ENCODE data around the gene LYRM4.

LYRM4 gene

DNA sequence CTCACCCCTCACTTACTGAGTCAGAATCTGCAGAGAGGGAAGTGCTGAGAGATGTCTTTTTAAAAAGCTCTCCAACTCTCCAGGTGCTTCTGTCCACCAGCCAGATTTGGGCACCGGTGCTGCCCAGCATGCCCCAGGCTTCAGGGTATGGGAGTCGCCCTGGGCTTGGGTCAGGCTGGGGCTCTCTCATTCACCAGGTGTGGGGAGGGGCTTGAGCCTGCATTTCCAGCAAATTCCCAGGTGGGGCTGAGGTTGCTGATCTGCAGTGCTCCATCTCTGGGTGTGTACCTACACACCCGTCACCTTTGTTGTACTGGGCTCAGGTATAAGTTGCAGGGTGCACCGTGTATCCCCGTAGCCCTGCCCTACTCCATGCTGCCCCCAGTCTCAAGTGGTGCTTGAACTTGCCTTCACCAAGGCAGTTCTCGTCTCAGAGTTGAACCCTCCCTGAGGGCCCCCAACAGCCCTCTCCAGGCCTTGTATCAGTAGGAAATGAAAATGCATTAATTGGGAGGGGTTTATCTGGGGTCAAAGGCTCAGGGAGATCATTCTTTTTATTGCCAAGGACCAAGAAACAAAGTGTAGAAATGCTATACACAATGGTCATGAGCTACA, 152.1 kb downstream of the LYRM4 start:
- H3K27ac ChIP-seq: no peak overlapping the region
- no peak for DNase-seq (ENCODE audit: low read depth, low spot score)

DNA sequence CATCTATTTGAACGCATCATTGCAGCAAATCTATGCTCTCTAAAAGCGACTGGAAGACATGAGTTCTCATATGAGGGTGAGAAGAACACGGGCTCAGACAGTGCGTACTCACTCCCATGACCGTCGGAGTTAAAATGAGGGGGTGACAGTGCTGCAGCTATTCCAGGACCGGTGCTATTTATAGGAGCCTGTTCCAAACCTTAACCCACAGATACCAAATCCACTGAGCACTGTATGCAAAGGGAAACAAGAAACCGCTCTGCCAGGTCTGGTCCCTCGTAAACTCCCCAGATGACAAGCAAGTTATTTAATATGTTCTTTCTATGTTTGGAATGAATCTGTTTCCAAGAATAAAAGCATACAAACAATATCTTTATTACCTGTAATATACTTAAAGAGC, 152.7 kb downstream of the LYRM4 start:
- no peak for DNase-seq (ENCODE audit: low read depth, low spot score)
- H3K27ac ChIP-seq: no peak overlapping the region

DNA sequence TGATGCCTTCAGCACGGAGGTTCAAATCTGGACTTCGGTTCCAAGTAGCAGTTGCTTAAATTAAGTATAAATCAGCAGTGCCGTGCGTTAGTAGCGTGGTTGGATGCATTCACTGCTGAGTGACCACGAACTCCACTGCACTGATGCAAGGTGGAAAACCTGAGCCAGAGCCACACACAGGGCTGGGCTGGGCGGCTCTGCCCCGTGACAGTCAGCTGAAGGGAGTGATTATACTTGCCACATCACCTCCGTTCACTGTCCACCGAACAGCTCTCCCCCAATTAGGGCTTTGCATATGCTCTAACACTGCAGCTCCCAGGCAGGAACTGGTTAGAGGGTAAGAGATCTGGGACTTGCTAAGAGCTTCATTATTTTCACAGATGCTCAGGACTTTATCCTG, 153.4 kb downstream of the LYRM4 start:
- DNase-seq (ENCODE audit: low read depth, low spot score): no peak
- H3K27ac ChIP-seq: no peak overlapping the region

DNA sequence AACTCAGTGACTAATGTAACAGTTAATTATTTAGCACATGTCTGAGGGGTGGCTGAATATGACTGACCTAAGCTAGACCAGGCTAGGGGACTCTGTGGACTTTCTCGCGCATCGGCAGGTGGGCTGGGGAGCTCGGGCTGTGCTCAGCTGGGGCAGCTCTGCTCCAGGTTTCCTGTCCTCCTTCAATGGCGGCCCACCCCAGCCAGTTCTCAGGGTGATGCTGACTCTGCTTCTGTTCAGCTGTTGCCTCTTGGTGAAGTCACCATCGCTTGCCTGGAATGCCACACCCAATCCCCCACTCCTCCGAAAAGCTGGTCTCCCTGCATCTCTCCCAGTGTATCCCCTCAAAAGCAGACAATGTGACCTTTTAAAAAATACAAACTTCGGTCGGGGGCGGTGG, 155.6 kb downstream of the LYRM4 start:
- no peak for DNase-seq (ENCODE audit: low read depth, low spot score)
- no peak overlapping the region for H3K27ac ChIP-seq

DNA sequence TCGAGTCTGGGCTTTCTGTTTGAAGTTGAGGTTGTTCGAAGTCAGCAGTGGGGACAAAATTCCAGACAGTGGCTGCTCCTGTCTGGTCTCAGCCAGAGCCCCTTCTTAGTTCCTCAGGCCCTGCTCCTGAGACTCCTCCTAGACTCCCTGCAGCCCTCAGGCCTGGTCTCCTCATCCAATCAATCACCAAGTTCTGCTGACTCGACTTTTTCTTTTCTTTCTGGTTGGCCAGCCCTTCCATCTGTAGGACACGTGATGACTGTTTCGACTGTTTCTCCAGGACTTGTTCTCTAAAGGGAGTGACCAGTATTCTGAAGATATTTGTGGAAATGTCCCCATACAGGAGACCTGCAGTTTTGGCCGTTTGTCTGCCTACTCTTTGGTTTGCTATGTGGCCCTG, 156.1 kb downstream of the LYRM4 start:
- no peak overlapping the region for H3K27ac ChIP-seq
- no peak for DNase-seq (ENCODE audit: low read depth, low spot score)

DNA sequence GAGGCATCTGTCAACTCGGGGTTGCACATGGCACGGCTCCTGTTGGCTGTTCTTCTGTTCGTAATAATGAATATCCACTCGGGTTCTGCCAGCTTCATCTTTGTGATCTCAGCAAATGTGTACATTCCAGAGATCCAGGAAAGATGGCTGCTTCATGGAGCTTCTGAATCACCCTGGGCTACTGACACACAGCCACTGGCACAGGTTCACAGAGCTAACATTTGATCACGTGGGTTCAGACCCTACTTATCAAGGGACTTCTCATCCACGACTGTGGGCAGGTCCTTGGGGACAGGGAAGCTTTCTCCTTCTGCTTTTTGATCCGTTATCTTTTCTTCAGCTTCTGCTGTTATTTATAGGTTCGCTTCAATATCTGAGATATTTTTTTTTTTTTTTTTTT, 157.5 kb downstream of the LYRM4 start:
- H3K27ac ChIP-seq: no peak overlapping the region
- no peak for DNase-seq (ENCODE audit: low read depth, low spot score)

DNA sequence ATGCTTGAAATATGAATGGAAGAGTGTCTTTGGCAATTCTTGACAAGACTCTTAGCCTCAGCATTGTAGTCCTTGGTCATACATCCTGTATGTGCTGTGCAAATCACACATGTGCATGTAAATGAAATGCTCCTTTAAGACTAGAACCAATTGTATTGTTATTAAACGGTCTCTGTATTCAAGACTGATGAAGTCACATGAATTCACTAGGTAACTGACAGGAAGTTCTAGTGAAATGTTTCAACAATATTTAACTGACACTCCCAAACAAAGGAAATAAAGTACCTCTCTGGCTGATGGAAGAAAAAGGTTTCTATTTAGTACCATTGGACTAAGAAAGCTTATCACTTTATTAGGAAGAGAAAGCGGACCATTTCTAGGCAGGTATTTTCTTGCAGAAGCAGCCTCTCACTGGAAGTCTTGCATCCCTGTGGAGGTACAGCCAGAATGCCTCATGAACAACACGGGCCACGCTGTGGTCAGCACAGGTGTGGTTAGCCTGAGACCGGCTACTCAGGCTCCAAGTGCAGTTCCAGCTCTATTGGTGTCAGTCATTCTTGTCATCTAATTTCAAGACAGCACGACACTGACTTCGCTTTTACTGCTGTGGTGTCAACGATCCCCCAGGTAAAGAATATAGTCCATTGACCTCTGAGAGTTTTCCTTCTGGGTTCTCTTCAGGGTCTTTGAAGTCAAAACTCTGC, 158.3 kb downstream of the LYRM4 start:
- no peak overlapping the region for H3K27ac ChIP-seq
- DNase-seq (ENCODE audit: low read depth, low spot score): no peak

DNA sequence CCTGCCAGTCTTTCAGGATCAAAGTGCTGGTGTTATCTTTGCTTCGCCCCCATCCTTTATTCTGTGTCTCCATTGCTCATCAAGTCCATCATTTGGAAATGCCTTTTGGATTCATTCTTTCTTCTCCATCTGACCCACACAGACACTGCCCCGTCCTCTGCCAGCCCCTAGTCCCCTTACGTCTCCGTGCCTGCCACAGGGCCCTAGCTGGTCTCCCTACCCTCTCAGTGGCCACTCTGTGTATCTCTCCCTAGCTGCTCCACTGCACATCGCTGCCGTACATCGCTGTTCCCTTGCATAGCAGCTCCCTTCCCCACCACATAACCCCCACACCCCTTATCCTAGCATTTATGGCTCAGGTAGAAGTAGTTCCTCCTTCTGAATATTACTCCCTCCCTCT, 159.9 kb downstream of the LYRM4 start:
- H3K27ac ChIP-seq: no peak overlapping the region
- no peak for DNase-seq (ENCODE audit: low read depth, low spot score)

DNA sequence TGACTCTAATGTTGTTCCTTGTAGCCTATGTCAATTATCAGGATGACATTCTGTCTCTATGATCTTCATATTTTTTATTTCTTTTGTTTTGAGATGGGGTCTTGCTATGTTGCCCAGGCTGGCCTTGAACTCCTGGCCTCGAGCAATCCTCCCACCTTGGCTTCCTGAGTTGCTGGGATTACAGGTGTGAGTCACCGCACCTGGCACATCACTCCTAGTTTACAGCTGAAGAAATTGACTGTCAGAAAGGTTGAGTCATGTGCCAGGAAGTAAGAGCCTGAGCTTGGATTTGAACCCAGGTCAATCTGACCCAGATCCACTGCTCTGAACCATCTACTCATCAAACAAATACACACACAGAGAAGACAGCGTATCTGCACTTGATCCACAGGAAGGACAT, 161.2 kb downstream of the LYRM4 start:
- H3K27ac ChIP-seq: no peak overlapping the region
- no peak for DNase-seq (ENCODE audit: low read depth, low spot score)

DNA sequence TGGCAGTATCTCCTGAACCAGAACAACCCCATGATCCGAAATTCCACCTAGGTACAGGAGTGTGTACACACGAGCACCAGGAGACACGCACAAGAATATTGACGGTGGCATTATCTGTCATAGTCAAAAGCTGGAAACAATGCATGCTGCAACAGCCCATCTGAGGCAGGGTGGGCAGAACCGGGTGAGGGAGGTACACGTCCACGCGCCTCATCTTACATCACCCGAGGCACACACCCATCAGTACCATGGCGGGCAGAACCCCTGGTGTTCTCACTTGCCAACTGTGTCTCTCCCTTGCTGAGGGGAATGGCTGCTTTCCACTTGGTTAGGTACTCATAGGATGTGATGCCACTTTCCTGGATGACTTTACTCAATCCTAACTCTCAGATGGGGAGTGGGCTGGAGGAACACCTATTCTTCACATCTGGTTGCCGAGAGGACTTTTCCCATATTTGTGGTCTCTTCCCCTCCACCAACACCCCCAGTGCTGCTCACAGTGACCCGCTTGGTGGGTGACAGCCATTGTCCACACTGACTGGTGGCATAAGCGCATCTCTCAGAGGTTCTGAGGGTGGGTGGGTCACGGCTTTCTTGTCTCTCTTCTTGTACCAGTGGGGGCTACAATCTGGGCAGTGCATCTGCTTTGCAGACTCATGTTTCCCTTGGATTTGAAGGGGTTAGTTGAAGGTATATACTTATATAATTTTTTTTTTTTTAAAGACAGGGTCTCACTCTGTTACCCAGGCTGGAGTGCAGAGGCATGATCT, 162.1 kb downstream of the LYRM4 start:
- DNase-seq (ENCODE audit: low read depth, low spot score): no peak
- H3K27ac ChIP-seq: no peak overlapping the region

DNA sequence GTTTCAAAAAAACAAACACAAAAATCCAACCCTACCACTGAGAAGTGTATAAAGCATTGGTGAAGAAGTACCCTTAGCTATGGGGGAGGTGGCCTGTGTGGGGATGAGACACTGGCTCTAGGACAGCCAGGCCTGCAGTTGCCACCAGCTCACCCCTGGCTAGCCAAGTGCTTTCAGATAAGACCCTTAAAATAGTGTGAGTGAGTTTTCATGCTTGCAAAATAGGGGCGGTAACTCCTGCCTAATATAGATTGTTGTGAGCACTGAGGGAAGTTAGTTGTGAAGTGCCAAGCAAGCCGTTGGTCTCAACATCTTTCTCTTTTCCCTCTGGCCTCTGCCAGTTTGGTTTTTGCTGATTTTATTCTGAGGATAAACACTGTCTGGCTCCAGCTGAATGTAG, 164.3 kb downstream of the LYRM4 start:
- H3K27ac ChIP-seq: no peak overlapping the region
- no peak for DNase-seq (ENCODE audit: low read depth, low spot score)

DNA sequence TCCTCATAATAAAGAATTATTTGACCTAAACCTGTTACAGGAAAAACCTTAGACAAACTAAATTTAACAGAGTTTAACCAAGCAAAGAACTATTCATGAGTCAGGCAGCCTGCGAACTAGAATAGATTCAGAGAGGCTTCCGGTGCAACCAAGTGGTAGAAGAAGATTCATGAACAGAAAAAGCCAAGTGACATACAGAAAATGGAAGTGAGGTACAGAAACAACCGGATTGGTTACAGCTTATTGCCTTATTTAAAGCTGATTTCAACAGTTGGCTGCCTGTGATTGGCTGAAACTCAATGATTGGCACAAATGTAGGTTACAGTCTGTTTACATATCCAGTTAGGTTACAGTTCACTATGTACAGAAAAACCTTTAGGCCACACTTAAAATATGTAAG, 165.5 kb downstream of the LYRM4 start:
- H3K27ac ChIP-seq: no peak overlapping the region
- no peak for DNase-seq (ENCODE audit: low read depth, low spot score)

DNA sequence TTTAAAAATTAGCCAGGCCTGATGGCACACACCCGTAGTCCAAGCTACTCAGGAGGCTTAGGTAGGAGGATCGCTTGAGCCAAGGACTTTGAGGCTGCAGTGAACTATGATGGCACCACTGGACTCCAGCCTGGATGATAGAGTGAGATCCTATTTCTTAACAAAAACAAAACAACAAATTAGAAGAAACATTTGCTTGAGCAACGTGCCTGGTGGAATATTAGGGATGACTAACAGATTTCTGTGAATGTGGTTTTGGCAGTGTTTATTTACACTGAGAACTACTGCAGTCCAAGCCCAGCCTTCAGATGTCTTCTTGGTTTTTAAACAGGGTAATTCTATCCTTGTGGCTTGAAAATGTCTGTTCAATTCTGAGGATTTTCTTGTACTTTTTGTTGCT, 166.4 kb downstream of the LYRM4 start:
- DNase-seq (ENCODE audit: low read depth, low spot score): no peak

DNA sequence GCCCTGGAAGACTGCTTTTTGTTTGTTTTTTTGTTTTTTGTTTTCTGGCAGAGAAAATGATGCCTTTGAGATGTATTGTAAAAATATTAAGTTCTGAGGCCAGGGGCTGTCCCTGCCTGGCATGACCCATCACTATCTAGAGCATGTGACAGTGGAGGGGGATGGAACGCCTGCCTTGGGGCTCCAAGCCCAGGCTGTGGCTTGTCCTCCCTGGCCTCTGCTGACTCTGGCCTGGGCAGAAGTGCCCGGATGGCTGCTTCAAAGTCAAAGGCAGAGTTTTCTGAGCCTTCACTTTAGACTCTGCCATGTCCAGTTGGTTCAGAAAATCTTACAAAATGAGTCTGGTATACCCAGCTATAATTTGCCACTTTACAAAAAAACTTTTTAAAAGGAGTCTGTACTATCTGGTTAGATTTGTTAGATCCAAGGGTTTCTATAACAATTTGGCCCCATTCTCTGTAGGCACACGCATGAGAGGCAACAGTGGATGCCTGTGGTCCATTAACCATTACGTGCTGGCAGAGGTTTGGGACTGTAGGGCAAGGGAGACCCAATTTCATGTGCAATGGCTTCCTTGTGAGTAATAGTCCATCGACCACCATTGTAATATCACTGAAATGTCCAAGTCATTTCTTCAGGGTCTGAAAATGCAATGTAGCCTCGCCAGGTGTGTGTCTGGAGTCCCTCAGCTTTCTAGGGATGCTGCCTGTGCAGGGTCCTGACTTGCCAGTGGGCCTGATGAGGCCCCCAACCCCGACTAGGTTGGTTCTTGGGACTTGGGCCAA, 167.3 kb downstream of the LYRM4 start:
- no peak for DNase-seq (ENCODE audit: low read depth, low spot score)
- H3K27ac ChIP-seq: no peak overlapping the region

More for the DNA sequence above, 166.4 kb downstream of the LYRM4 start:
- no peak overlapping the region for H3K27ac ChIP-seq

DNA sequence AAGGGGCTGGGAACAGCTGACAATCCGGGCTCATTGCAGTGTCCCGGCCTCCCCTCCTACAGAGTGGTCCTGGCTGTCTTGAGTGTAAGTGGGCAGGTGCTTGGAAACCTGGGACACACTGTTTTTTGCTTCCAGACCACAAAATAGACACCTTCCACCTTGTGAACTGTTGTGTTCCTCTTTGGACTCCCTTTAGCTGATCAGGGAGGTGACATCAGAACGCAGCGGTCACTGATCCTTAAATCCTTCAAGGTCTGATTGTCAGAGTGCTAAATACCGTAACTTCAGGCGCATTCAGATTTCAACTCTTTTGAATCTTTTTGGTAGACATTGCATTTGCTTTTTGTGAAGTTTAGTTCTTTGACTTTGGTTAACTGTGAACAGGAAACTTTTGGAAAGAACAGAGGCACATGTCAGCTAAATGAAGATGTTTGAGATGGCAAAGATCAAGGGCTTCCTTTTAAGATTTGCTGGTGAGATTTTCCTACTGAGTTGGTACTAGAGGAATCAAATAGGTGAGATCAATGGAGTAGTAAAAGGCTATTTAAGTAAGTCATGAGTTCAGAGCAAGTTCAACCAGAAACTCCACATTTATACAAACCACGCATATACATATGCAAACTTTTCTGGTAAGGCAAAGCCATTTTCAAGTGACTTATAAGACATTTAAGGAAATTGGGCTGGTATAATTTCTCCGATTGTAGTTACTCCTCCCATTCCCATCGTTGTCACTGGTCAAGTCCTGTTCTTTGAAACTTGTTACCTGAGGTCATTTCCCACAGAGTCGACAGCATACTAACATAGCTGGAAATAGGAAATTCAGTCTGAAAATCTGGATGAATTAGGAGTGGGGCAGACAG, 169.3 kb downstream of the LYRM4 start:
- no peak for DNase-seq (ENCODE audit: low read depth, low spot score)
- H3K27ac ChIP-seq: no peak overlapping the region

DNA sequence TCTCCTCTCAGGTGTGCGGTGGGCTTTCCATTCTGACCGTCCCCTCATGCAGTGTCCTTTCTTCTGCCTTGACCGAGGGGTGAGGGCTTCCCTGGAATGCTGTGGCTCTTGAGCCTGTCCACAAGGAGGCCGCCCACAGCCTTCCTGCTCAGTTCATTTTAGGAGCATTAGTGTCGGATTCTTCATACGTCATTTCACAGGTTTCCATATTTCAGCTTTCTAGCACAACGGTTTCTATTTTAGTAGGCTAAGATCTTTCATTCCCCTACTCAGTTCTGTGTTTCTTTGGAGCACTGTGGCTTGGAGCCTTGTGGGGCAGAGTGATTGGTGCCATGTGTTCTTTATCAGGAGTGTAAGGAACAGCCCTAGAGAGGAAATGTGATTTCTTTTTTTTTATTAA, 170.1 kb downstream of the LYRM4 start:
- no peak for DNase-seq (ENCODE audit: low read depth, low spot score)
- H3K27ac ChIP-seq: no peak overlapping the region

DNA sequence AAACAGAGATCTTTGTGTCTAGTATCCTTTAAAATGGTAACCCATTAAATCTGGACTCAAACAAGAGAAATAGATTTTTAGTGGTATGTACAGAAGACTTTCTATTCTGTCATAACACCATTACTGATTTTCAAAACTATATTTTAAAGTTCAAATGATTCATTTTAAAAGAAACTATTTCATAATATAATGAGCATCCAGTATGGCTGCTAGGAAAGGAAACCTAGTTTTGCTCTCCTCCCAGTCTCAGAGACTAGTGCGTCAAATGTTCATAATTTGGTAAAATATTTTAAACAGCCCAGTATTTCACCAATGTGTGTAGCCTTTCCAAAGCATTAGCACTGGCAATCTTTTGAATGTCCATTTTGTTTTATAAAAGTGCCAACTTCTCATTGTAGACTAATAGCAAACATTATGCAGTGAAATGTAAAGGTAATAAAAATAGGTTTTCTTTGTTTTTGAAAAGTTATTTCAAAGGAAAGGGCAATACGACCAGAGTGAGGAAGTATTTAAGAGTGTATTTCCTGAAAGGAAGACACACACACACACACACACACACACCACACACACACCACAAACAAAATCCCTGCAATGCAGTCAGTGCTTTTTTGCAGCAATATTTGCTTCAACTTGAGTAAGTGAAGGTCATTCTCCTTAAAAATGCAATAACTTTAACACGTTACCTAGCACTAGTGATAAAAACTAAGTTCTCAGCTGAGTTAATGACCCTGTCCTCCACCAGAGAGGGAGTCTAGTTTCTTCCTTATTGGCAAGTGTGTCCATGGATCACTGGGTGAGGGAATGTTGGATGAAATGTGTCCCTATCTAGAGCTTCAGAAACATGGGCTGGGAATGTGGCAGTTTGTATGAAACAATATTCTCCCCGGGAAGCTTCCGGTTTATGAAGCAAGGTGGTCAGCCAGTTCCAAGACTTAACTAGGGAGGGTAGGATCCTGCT, 171.0 kb downstream of the LYRM4 start:
- H3K27ac ChIP-seq: no peak overlapping the region
- DNase-seq (ENCODE audit: low read depth, low spot score): no peak

DNA sequence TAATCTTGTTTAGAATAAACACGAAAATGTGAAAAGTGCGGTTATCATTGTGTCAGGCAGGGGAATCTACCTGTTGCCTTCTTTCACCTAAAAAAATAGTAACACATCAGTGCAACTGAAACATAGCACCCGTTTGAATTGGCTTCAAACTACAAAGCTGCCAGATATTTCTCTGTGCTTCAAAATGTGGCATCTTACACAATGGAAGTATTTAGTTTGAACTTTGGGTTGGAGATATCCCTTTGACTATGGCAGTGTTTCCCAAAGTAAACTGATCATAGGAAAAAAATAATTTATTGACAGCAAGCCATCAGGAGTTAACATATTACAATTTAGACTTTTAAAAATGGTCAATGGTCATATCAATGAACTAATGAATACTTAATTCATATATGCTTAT, 172.0 kb downstream of the LYRM4 start:
- no peak for DNase-seq (ENCODE audit: low read depth, low spot score)
- no peak overlapping the region for H3K27ac ChIP-seq

DNA sequence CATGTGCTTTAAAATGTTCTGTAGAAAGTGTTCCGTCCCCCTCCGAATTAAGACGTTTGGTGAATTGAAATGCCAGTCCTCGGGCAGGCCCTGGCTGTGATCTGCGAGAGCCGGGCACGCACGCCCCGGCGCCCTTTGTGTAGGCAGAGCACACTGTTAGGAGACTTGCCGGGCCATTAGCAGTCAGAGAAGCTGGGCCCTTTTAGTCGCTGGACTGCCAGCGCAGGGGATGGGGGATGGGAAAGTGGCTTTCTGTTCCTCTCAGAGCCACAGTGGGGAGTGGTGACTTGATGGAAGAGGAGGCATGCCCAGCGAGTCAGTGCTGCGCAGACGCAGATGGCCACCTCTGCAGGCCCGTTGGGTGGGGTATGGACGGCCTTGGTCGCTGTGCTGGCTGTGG, 173.4 kb downstream of the LYRM4 start:
- H3K27ac ChIP-seq: no peak overlapping the region
- no peak for DNase-seq (ENCODE audit: low read depth, low spot score)
